ENCODE results near the gene IFIT3.
"Not testable (repeated sequence)": the region's sequence is repeated elsewhere in the genome, so short reads cannot be mapped to it uniquely, and the experiment has no call there.

Gene IFIT3

DNA sequence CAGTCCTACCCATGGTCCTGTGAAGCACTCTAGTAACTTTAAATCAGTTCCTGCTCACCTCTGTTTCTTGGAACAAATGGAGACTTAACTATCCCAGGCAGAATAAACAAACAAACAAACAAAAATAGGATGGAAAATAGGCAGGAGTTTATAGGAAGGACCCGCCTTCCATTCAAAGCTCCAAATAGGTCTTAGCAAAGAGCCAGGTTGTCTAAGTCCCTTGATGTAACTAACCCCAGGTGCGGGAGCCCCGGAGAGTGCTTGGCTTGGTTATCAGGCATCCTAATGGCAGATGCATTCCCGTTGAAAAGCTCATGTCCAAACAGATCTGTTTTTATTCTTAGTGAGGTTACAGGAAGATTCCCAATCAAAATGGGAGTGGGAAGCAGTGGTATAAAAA, 23.8 kb upstream of the IFIT3 start:
- DNase-seq (ENCODE audit: low spot score) = no peak

DNA sequence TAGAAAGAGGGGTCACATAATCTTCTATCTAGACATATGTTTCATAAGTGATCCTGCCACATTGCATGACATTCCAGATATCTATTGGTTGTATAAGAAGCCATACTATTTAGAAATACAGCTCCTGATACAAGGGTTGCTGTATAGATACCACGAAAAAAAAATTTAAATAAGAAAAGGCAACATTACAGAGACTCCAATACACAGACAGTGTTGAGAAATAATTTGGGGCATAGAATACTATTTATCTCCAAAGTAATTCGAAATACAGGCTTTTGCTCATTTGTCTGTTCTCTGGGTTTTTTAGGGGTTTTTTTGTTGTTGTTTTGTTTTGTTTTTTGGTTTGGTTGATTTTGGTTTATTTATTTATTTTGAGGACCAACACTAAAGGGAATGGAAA, 23.4 kb upstream of the IFIT3 start:
- no peak for DNase-seq (ENCODE audit: low spot score)

DNA sequence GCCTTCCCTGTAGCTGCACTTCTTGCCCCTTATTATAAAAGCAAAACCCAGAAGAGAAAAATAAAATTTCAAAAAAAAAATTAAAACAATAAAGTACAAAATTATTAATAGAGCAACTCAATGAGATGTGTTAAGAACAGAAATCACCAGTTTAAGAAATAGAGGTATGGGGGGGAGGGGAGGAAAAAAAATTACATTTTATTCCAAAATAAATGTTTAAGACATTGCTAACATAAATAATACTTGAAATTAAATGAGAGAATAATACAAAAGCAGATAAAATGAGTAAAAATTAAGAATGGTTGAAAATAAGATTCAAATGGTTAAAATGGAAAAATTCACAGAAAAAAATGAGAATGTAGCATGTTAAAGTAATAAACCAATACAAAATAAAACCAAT, 22.9 kb upstream of the IFIT3 start:
- DNase-seq (ENCODE audit: low spot score) = no peak

DNA sequence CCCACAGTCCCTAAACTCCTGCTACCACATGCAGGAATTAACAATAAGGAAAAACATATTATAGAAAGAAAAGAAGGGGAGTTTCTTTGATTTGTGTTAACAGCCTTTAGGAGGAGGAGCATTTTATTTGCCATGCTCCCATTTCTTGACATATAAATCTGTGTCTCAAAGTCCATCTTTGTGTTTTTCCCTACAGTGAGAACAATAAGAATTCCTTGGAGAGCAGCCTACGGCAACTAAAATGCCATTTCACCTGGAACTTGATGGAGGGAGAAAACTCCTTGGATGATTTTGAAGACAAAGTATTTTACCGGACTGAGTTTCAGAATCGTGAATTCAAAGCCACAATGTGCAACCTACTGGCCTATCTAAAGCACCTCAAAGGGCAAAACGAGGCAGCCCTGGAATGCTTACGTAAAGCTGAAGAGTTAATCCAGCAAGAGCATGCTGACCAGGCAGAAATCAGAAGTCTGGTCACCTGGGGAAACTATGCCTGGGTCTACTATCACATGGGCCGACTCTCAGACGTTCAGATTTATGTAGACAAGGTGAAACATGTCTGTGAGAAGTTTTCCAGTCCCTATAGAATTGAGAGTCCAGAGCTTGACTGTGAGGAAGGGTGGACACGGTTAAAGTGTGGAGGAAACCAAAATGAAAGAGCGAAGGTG, 21.9 kb upstream of the IFIT3 start:
- DNase-seq (ENCODE audit: low spot score) = no peak

DNA sequence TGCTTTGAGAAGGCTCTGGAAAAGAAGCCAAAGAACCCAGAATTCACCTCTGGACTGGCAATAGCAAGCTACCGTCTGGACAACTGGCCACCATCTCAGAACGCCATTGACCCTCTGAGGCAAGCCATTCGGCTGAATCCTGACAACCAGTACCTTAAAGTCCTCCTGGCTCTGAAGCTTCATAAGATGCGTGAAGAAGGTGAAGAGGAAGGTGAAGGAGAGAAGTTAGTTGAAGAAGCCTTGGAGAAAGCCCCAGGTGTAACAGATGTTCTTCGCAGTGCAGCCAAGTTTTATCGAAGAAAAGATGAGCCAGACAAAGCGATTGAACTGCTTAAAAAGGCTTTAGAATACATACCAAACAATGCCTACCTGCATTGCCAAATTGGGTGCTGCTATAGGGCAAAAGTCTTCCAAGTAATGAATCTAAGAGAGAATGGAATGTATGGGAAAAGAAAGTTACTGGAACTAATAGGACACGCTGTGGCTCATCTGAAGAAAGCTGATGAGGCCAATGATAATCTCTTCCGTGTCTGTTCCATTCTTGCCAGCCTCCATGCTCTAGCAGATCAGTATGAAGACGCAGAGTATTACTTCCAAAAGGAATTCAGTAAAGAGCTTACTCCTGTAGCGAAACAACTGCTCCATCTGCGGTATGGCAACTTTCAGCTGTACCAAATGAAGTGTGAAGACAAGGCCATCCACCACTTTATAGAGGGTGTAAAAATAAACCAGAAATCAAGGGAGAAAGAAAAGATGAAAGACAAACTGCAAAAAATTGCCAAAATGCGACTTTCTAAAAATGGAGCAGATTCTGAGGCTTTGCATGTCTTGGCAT, 21.1 kb upstream of the IFIT3 start:
- DNase-seq (ENCODE audit: low spot score) = no peak

DNA sequence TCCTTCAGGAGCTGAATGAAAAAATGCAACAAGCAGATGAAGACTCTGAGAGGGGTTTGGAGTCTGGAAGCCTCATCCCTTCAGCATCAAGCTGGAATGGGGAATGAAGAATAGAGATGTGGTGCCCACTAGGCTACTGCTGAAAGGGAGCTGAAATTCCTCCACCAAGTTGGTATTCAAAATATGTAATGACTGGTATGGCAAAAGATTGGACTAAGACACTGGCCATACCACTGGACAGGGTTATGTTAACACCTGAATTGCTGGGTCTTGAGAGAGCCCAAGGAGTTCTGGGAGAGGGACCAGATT, 20.6 kb upstream of the IFIT3 start:
- peak; percentile 30 for DNase-seq (ENCODE audit: low spot score)

DNA sequence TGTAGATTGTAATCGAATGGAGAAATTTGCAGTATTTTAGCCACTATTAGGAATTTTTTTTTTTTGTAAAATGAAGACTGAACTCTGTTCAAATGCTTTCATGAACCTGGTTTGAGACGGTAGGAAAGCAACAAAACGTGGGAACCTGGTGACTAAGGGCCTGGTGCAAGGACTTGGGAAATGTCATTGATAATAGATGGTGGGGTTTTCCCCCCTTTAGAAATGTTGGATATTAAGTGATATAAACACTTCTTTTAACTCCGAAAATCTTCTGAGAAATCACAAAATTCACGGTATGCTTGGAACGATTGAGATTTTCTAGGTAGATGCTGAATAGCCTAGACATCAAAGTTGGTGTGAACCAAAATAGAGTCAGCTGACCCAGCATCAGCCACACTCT, 19.5 kb upstream of the IFIT3 start:
- DNase-seq (ENCODE audit: low spot score) = no peak

DNA sequence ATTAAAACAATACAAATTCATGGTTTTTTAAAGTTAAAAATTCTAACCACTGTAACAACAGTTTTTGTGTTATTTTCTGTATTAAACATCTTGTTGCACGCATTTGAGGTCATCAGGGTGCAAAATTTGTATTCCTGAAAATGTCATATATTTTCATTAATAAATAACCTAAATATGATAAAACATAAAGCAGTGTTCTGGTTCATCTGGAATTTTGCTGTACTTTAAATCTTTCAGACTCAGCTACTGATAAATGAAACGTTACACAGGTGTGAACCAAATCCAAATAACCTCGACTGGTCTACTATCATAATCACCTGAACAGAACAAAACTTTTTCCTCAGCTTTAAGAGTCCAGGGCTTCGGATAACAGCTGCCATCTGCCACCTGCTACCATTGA, 19.1 kb upstream of the IFIT3 start:
- no peak for DNase-seq (ENCODE audit: low spot score)

DNA sequence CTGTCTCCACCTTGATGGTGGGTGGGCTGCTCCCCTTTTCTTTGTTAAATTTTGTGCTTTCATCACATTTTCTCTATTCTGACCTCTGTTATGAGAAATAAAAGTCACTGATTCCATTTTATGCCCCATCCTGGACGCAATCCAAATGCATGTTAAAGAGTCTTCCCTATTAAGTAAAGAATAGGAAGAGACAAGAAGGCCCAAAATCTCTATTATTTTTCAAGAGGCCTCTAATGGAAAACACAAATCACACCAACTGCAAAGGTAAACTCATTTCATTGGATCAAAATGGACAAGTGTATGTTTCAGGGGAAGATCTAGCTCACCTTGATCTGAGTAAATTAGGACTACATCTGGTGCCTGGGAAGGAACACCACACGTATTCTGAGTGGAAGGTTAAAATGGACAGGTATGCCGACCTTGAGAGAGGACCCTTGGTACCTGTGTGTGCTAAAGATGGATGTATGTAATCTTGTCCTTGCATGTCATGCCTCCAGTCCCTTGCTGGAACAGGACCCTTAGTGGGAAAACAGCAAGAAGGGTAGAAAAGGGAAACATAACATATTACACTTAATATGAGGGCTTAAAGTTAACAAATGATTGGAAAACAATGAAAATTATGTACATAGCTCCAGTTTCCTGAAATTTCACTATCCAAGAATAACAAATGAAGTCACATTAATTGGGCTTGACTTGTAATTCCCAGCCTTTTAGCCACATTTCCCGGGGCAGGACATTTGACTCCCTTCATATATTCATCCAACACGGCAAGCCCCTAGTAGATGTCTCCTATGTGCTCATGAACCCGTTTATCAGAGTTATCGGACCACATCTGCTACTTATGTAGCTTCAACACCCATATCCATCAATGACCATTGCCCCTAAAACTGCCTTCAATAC, 18.4 kb upstream of the IFIT3 start:
- DNase-seq (ENCODE audit: low spot score) = no peak

DNA sequence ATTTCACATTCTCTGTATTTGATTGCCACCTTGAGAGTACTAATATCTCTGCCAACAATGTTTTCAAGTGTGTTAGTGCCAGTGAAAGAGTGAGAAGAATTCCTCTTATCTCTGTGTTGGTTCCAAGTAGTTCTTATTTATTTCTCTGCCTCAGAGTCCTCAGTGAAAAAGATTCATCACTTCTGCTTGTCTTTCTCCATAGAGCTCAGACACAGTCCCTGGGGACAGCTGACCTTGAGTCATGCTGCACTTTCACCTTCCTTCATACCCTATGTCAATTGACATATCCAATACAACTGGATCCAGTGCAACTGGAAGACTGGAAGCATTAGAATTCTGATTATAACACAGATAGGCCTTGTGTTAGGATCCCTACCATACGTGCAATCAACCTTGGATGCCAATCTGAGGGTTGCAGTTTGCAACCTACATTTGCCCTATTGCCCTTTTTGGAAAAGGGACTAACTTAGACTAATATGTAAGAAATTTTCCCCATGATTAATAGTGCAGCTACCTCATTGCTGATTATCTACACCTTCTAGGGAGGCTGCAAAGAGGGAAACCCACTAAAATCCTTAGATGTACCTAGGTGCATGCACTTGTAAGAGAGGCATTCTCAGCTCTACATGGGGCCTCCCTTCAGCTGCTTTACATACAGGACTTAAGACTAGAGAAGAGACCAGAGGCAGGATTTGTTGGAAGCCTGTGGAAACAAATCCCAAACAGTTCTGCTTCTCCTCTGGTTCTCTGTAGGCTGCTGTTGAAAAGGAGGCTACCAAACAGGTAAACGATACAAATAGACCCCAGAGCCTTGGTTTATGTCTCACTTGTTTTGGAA, 17.5 kb upstream of the IFIT3 start:
- DNase-seq (ENCODE audit: low spot score) = no peak

DNA sequence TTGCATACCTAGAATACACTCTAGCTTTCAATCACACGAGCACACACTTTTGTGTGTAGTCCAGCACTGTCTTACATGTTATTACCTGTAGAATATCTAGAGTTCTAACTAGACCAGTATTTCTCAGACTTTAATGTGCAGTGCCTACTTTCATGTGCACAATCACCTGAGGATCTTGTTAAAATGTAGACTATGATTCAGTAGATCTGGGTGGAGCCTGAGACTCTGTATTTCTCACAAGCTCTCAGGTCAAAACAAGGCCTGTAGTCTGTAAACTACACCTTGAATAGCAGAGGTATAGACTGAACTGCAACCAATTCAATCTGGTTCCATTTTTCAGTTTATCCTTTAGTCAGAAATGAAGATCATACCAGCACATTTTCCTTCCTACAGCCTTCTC, 14.8 kb upstream of the IFIT3 start:
- DNase-seq (ENCODE audit: low spot score) = no peak

DNA sequence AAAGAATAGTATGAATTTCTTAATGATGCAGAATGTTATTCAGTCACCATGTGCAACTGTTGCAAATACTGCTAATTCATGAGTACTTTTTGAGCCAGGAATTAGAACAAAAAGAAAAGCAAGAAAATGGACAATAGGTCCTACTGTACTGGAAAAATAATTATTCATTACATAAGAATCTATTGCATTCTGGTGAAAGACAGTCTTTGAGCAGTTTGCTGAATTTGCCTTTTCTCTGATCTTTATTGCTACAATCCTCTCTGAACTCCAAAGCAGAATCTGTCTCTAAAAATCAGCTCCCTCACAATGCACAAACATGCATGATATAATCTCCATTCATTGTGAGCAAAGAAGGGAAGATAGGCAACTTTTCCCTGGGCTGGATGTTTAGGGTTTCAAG, 13.1 kb upstream of the IFIT3 start:
- DNase-seq (ENCODE audit: low spot score) = no peak

DNA sequence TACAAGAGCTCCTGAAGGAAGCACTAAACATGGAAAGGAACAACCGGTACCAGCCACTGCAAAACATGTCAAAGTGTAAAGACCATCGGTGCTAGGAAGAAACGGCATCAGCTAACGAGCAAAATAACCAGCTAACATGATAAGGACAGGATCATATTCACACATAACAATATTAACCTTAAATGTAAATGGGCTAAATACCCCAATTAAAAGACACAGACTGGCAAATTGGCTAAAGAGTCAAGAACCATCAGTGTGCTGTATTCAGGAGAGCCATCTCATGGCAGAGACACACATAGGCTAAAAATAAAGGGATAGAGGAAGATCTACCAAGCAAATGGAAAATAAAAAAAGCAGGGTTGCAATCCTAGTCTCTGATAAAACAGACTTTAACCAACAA, 9.8 kb upstream of the IFIT3 start:
- not testable (repeated sequence) for DNase-seq (ENCODE audit: low spot score)

DNA sequence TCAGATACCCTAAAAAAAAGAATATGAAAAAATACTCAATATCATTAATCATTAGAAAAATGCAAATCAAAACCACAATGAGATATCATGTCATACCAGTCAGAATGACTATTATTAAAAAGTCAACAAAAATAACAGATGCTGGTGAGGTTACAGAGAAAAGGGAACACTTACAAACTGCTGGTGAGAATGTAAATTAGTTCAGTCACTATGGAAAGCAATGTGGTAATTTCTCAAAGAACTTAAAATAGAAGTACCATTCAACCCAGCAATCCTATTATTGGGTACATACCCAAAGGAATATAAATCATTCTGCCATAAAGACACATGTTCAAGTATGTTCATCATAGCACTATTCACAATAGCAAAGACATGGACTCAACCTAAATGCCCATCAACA, 2.7 kb upstream of the IFIT3 start:
- DNase-seq (ENCODE audit: low spot score) = not testable (repeated sequence)

DNA sequence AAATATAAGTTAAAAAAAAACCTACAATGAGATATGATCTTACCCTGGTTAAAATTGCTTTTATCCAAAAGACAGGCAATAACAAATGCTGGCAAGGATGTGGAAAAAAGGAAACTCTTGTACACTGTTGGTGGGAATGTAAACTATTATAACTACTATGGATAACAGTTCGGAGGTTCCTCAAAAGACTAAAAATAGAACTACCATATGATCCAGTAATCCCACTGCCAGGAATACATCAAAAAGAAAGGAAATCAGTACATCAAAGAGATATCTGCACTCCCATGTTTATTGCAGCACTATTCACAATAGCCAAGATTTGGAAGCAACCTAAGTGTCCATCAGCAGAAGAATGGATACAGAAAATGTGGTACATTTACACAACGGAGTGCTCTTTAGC, 1.9 kb upstream of the IFIT3 start:
- DNase-seq (ENCODE audit: low spot score) = not testable (repeated sequence)

DNA sequence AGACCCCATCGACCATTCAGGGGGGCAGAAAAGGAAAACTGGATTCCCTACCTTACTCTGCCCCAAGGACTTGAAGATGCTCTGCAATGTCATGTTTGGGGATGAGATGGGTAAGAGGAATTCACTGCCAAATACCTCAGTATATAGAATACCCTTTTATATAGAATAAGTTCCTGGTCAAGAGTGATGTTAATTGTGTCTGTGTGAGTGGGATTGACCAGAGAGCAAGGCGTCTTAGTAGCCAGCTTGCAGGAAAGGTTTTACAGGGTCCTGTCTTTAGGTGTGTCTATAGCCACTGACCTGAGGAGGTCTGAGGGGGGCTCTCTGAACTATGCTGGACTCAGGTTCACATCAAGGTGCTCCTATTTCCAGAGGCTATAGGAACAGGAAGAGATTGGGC, 1.4 kb downstream of the IFIT3 start:
- no peak for DNase-seq (ENCODE audit: low spot score)

DNA sequence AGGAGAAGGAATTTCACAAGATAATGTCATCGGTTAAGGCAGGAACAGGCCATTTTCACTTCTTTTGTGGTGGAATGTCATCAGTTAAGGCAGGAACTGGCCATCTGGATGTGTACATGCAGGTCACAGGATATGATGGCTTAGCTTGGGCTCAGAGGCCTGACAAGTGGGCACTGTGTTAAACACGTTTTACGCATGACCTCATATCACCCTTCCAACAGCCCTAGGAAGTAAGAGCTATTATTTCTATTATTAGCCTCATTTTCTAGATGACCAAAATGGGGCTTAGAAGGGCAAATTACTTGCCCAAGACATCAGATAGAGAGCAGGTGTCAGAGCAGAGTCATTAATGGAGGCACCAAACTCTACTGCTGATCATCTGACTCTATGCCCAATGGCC, 2.2 kb downstream of the IFIT3 start:
- not testable (repeated sequence) for DNase-seq (ENCODE audit: low spot score)

DNA sequence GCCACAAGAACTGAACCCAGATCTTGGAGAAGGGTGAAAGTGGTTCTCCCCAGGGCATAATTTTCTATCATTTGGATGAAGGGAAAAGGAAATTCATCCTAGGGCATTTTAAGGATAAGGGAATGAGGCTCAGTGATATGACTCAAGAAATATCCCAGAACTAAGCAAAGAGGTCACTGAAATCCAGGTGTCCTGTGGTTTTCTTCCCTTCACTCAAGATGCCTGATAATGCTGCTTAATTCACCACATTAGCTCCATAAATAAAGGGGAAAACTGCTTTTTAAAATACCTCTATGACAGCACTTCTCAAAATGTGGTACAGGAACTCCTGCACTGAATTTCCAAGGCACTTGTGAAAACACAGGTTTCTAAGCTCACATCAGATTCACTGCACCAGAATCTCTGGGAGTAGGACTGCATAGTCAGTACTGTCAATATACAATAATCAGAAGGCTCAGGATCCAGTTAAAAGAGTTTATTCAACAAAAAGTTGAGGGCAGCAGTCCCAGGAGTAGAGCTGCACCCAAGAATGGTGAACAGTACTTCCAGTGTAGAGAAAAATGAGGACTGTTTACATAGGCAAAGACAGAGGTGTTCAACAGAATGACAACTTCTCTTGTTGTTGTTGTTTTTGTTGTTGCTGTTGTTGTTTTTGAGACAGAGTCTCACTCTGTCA, 2.9 kb downstream of the IFIT3 start:
- no peak for DNase-seq (ENCODE audit: low spot score)

DNA sequence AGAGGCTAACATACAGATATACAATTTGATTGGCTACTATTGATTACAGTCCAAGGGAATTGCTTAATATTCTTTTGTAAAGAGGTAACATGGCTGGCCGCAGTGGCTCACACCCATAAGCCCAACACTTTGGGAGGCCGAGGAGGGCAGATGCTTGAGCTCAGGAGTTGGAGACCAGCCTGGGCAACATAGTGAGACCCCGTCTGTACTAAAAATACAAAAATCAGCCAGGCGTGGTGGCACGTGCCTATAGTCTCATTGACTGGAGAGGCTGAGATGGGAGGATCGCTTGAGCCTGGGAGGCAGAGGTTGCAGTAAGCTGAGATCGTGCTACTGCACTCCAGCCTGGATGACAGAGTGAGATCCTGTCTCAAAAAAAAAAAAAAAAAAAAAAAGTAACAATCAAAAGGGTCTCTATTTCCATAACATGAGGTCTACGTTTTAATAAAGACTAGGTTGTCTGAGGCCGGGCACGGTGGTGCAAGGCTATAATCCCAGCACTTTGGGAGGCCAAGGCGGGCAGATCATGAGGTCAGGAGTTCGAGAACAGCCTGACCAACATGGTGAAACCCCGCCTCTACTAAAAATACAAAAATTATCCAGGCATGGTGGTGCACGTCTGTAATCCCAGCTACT, 3.8 kb downstream of the IFIT3 start:
- DNase-seq (ENCODE audit: low spot score) = not testable (repeated sequence)

DNA sequence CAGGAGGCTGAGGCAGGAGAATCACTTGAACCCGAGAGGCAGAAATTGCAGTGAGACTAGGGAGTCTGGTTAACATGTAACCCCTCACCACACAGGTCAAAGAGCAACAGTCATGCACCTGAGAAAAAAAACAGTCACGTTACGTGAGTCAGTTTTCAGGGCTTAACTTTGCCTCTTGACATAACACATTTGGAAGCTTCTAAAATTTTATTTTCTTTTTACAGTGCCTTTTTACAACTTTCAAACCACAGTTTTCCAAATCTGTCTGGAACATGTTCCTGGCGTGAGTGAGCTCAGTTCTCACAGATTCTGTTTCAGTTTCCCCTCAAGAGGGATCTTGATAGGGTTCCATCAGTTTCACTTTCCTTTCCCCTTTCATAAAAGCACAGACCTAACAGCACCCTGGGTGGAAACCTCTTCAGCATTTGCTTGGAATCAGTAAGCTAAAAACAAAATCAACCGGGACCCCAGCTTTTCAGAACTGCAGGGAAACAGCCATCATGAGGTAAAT, 4.4 kb downstream of the IFIT3 start:
- DNase-seq (ENCODE audit: low spot score) = peak; percentile 58

DNA sequence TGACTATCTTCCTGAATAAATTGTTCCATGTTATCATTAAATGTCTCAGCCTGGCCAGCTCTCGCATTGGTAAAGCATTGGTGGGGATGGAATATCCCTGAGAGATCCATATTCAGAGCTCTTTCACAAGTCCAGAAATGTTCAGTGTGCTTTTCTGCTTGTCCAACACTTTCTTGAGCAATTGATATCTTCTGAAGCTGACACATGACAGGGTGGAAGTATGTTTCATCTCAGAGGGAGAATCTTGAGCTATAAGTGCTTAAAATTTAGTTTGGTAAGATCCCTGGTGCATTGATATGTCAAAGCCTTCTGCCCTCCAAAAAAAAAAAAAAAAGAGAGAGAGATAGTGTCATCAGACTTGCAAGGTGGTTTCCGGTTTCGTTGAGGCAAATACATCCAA, 7.4 kb downstream of the IFIT3 start:
- no peak for DNase-seq (ENCODE audit: low spot score)
